HepG2 (cell line): ENCODE measurements around the gene NCLN. TPM values are rescaled to one million over a fixed set of nuclear protein-coding genes. Genes with fewer than 3 reads are reported as not detected.

Experiments
- CREBL2 ChIP-seq: sonication (generic); formaldehyde crosslinking; IDR thresholded peaks from 2 replicates; pipeline ENCODE4 v1.8.1; 2023; ENCODE audit warnings: missing genetic modification reagents, mild to moderate bottlenecking, borderline replicate concordance
- CREM ChIP-seq, 2 experiments: sonication (generic) in 1 of 2; formaldehyde crosslinking in 1 of 2; IDR thresholded peaks; 2 replicates each; pipeline versions ENCODE4 v1.4.0 to v1.6.1; 2016 to 2020; ENCODE audit warnings: antibody characterized with exemption in 1 of 2, mild to moderate bottlenecking in 1 of 2, missing genetic modification reagents in 1 of 2
- GLI4 ChIP-seq: sonication (generic); formaldehyde crosslinking; IDR thresholded peaks from 2 replicates; pipeline ENCODE4 v1.5.1; 2020; ENCODE audit warnings: missing genetic modification reagents, mild to moderate bottlenecking, moderate library complexity, borderline replicate concordance
- HMGA1 ChIP-seq: sonication (generic); formaldehyde crosslinking; conservative IDR thresholded peaks from 2 replicates; pipeline ENCODE4 v1.4.0; 2020; ENCODE audit warnings: missing genetic modification reagents
- KDM1A ChIP-seq: IDR thresholded peaks from 2 replicates; pipeline ENCODE4 v1.6.1; 2016; ENCODE audit warnings: missing compliant biosample characterization
- KDM2A ChIP-seq: sonication (generic); formaldehyde crosslinking; IDR thresholded peaks from 2 replicates; pipeline ENCODE4 v1.4.0; 2020; ENCODE audit warnings: low read depth, missing genetic modification reagents, borderline replicate concordance
- MAFK ChIP-seq, 2 experiments: IDR thresholded peaks in 1 of 2; conservative IDR thresholded peaks in 1 of 2; 2 replicates each; pipeline ENCODE4 v1.6.1; 2011; ENCODE audit warnings: improper control_type of control experiment in 2 of 2, low read length in 2 of 2
- PRDM4 ChIP-seq: sonication (generic); formaldehyde crosslinking; IDR thresholded peaks from 2 replicates; pipeline ENCODE4 v1.9.0; 2021; ENCODE audit warnings: missing genetic modification reagents, borderline replicate concordance
- REPIN1 ChIP-seq: sonication (generic); formaldehyde crosslinking; IDR thresholded peaks from 2 replicates; pipeline ENCODE4 v1.8.0; 2022; ENCODE audit warnings: missing genetic modification reagents, low read depth, mild to moderate bottlenecking, borderline replicate concordance
- RERE ChIP-seq: IDR thresholded peaks from 2 replicates; pipeline ENCODE4 v1.6.1; 2016; ENCODE audit warnings: low read depth, missing genetic modification reagents, missing compliant biosample characterization
- RFX3 ChIP-seq: IDR thresholded peaks from 2 replicates; pipeline ENCODE4 v1.6.1; 2016; ENCODE audit warnings: missing biosample characterization, missing genetic modification reagents
- SPEN ChIP-seq: sonication (generic); formaldehyde crosslinking; IDR thresholded peaks from 2 replicates; pipeline ENCODE4 v1.5.1; 2020; ENCODE audit warnings: low read depth, mild to moderate bottlenecking, missing genetic modification reagents
- ZMYM3 ChIP-seq: sonication (generic); formaldehyde crosslinking; IDR thresholded peaks from 2 replicates; pipeline ENCODE4 v1.5.1; 2020; ENCODE audit warnings: mild to moderate bottlenecking, missing genetic modification reagents
- ZSCAN21 ChIP-seq: sonication (generic); formaldehyde crosslinking; IDR thresholded peaks from 2 replicates; pipeline ENCODE4 v1.8.0; 2022; ENCODE audit warnings: mild to moderate bottlenecking, missing genetic modification reagents, moderate library complexity, borderline replicate concordance
- polyA plus RNA-seq, 8 experiments: library from polyadenylated mRNA; depleted of rRNA in 3 of 8; stranded (reverse) in 7 of 8; unstranded in 1 of 8; fragments of >200 nt; fragmentation: Illumina TruSeq in 4 of 8; extraction: Trizol in 4 of 8; gene quantifications; 2 replicates each; pipeline versions ENCODE4 v1.2.1 to v1.2.3, GENCODE V29; 2011 to 2016; ENCODE audit warnings: low read depth in 4 of 8, missing spikeins in 1 of 8, mixed read lengths in 1 of 8; ENCODE audit not compliant: insufficient read depth in 1 of 8
- total RNA-seq, 5 experiments: library from RNA; depleted of rRNA; stranded (reverse); fragments of >200 nt; fragmentation: Illumina TruSeq; extraction: Trizol; gene quantifications; 2 replicates each; pipeline ENCODE4 v1.2.3, GENCODE V29; 2016; ENCODE audit warnings: low read depth in 1 of 5
- TF ChIP-seq, protein P1 (sequence below): IDR thresholded peaks from 2 replicates; pipeline ENCODE4 v1.6.1; 2016; ENCODE audit warnings: missing compliant biosample characterization, missing genetic modification reagents, borderline replicate concordance
- TF ChIP-seq, protein P2 (sequence below): sonication (generic); formaldehyde crosslinking; IDR thresholded peaks from 2 replicates; pipeline ENCODE4 v1.4.0; 2020; ENCODE audit warnings: low read depth, mild to moderate bottlenecking, missing genetic modification reagents

Gene NCLN
- total and polyA plus RNA-seq, 2 of the 13 experiments (the other 11 are each of a cell fraction or from before 2014, with no cell fraction given), result 42.6 to 56.0 TPM

GRCh38 chr19:3210347-3211017 lies 24.8 kb downstream of the NCLN start (continued):
- TF ChIP-seq PRDM4 (CRISPR knock-in tag) (no peak), KDM1A (CRISPR knock-in tag) (peak; percentile 54; the same call in 1 of the 2 replicates), CREBL2 (CRISPR knock-in tag) (no peak), GLI4 (CRISPR knock-in tag) (no peak), KDM2A (CRISPR knock-in tag) (peak; percentile 36; the same call in 1 of the 2 replicates), CREM (IDR thresholded peaks at IDR 0.05) (no peak), CREM (CRISPR knock-in tag; IDR thresholded peaks at IDR 0.05) (no peak), RFX3 (CRISPR knock-in tag) (no peak), ZSCAN21 (no peak), ZMYM3 (CRISPR knock-in tag) (peak; percentile 94), REPIN1 (0 out of 2 replicates have a peak, but pooled peaks have one; percentile 23), HMGA1 (CRISPR knock-in tag) (no peak), MAFK (conservative IDR thresholded peaks at IDR 0.05 in 1 of 2, IDR thresholded peaks at IDR 0.05 in 1 of 2; ENCODE audit: low read length in 2 of 2) (no peak), RERE (CRISPR knock-in tag) (no peak), SPEN (no peak)
- TF ChIP-seq, protein P1, sequence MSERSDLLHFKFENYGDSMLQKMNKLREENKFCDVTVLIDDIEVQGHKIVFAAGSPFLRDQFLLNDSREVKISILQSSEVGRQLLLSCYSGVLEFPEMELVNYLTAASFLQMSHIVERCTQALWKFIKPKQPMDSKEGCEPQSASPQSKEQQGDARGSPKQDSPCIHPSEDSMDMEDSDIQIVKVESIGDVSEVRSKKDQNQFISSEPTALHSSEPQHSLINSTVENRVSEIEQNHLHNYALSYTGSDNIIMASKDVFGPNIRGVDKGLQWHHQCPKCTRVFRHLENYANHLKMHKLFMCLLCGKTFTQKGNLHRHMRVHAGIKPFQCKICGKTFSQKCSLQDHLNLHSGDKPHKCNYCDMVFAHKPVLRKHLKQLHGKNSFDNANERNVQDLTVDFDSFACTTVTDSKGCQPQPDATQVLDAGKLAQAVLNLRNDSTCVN (CRISPR knock-in tag), result no peak
- TF ChIP-seq, protein P2, sequence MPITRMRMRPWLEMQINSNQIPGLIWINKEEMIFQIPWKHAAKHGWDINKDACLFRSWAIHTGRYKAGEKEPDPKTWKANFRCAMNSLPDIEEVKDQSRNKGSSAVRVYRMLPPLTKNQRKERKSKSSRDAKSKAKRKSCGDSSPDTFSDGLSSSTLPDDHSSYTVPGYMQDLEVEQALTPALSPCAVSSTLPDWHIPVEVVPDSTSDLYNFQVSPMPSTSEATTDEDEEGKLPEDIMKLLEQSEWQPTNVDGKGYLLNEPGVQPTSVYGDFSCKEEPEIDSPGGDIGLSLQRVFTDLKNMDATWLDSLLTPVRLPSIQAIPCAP (CRISPR knock-in tag), result no peak
